Measurements from ENCODE around the gene BHLHA15.

DNA sequence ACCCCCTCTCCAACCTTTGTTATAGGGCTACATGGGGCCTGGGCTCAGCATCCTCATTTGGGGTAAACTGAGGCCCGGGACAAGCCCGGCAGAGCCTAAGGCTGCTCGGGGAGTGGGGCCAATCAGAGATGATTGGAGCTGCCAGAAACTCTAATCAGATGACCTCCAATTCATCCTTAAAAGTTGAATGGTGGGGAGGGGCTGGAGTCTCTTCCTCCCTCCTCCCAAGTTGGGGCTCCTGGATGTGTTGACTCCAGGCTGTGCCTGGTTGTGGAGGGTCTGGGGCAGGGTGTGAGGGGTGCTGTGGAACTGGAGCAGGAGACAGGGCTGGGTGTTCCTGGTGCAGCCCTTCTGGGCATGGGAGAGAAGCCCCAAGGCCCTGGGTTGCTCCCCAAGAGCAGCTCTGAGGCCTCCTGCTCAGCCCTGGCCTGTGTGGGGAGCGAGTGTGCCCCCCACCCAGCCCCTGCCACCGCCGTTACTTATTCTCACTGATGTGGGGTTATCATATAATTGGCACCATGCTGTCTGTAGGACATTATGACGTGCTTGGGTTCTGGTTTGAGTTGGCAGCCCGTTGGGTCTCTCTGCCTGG lies 2.2 kb downstream of the BHLHA15 start:
- TF ChIP-seq SP1 (CRISPR knock-in tag; conservative IDR thresholded peaks at IDR 0.05) (no peak), ELF4 (CRISPR knock-in tag; IDR thresholded peaks at IDR 0.05; ENCODE audit: low read depth) (no peak), ZNF416 (CRISPR knock-in tag; IDR thresholded peaks at IDR 0.05) (no peak), EMX1 (CRISPR knock-in tag; IDR thresholded peaks at IDR 0.05) (no peak), ZNF232 (CRISPR knock-in tag; IDR thresholded peaks at IDR 0.05) (no peak)
- TF ChIP-seq, protein P1, sequence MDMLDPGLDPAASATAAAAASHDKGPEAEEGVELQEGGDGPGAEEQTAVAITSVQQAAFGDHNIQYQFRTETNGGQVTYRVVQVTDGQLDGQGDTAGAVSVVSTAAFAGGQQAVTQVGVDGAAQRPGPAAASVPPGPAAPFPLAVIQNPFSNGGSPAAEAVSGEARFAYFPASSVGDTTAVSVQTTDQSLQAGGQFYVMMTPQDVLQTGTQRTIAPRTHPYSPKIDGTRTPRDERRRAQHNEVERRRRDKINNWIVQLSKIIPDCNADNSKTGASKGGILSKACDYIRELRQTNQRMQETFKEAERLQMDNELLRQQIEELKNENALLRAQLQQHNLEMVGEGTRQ (CRISPR knock-in tag; IDR thresholded peaks at IDR 0.05): no peak
- TF ChIP-seq, protein P2, sequence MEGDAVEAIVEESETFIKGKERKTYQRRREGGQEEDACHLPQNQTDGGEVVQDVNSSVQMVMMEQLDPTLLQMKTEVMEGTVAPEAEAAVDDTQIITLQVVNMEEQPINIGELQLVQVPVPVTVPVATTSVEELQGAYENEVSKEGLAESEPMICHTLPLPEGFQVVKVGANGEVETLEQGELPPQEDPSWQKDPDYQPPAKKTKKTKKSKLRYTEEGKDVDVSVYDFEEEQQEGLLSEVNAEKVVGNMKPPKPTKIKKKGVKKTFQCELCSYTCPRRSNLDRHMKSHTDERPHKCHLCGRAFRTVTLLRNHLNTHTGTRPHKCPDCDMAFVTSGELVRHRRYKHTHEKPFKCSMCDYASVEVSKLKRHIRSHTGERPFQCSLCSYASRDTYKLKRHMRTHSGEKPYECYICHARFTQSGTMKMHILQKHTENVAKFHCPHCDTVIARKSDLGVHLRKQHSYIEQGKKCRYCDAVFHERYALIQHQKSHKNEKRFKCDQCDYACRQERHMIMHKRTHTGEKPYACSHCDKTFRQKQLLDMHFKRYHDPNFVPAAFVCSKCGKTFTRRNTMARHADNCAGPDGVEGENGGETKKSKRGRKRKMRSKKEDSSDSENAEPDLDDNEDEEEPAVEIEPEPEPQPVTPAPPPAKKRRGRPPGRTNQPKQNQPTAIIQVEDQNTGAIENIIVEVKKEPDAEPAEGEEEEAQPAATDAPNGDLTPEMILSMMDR (IDR thresholded peaks at IDR 0.05): no peak
- TF ChIP-seq, protein P3, sequence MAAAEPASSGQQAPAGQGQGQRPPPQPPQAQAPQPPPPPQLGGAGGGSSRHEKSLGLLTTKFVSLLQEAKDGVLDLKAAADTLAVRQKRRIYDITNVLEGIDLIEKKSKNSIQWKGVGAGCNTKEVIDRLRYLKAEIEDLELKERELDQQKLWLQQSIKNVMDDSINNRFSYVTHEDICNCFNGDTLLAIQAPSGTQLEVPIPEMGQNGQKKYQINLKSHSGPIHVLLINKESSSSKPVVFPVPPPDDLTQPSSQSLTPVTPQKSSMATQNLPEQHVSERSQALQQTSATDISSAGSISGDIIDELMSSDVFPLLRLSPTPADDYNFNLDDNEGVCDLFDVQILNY (CRISPR knock-in tag; IDR thresholded peaks at IDR 0.05): no peak
- TF ChIP-seq, protein P4, sequence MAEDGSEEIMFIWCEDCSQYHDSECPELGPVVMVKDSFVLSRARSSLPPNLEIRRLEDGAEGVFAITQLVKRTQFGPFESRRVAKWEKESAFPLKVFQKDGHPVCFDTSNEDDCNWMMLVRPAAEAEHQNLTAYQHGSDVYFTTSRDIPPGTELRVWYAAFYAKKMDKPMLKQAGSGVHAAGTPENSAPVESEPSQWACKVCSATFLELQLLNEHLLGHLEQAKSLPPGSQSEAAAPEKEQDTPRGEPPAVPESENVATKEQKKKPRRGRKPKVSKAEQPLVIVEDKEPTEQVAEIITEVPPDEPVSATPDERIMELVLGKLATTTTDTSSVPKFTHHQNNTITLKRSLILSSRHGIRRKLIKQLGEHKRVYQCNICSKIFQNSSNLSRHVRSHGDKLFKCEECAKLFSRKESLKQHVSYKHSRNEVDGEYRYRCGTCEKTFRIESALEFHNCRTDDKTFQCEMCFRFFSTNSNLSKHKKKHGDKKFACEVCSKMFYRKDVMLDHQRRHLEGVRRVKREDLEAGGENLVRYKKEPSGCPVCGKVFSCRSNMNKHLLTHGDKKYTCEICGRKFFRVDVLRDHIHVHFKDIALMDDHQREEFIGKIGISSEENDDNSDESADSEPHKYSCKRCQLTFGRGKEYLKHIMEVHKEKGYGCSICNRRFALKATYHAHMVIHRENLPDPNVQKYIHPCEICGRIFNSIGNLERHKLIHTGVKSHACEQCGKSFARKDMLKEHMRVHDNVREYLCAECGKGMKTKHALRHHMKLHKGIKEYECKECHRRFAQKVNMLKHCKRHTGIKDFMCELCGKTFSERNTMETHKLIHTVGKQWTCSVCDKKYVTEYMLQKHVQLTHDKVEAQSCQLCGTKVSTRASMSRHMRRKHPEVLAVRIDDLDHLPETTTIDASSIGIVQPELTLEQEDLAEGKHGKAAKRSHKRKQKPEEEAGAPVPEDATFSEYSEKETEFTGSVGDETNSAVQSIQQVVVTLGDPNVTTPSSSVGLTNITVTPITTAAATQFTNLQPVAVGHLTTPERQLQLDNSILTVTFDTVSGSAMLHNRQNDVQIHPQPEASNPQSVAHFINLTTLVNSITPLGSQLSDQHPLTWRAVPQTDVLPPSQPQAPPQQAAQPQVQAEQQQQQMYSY (CRISPR knock-in tag; IDR thresholded peaks at IDR 0.05): no peak

Measured in WTC11 (cell line).